NB4 (cell line): ENCODE data around the gene MYO1F.

Experiments used
- DNase-seq: peaks from one replicate; pipeline ENCODE4 v3.0.0; 2010; ENCODE audit warnings: low read depth
- H3K4me3 ChIP-seq: one replicate; pipeline ENCODE4 v1.5.1; 2011; ENCODE audit warnings: mild to moderate bottlenecking, low read depth, low read length, moderate library complexity
- MYC ChIP-seq: IDR thresholded peaks from 2 replicates; pipeline ENCODE4 v1.6.1; 2011; ENCODE audit warnings: low read depth, low read length
- POLR2A ChIP-seq: IDR thresholded peaks from 2 replicates; pipeline ENCODE4 v1.6.1; 2011; ENCODE audit warnings: mild to moderate bottlenecking; ENCODE audit not compliant: insufficient read length; ENCODE audit errors: extremely low read depth
- TF ChIP-seq, protein P1 (sequence below): IDR thresholded peaks from one replicate; pipeline ENCODE4 v1.5.1; 2012; ENCODE audit warnings: low read depth, low read length
- TF ChIP-seq, protein P2 (sequence below): IDR thresholded peaks from 2 replicates; pipeline ENCODE4 v1.6.1; 2011; ENCODE audit warnings: low read depth, low read length

MYO1F gene

DNA sequence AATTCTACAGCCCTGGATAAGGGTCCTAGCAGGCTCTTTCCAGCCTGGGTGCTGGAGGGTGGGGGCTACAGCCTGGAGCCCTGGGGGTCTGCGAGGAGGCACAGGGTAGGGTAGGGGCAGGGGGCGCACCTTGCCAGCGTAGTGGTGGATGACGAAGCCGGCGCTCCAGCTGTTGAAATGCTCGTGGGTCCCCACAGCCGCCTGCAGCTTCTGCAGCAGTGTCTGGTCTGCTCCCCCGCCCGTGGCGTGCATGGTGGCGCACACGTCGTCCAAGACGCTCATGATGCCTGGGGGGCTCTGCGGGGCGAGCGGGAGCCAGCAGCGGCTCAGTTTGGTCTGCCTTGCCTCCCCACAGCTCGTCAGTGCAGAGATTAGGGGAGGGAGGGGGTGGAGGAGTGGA, 33.1 kb downstream of the MYO1F start:
- no peak for TF ChIP-seq MYC
- TF ChIP-seq, protein P1, sequence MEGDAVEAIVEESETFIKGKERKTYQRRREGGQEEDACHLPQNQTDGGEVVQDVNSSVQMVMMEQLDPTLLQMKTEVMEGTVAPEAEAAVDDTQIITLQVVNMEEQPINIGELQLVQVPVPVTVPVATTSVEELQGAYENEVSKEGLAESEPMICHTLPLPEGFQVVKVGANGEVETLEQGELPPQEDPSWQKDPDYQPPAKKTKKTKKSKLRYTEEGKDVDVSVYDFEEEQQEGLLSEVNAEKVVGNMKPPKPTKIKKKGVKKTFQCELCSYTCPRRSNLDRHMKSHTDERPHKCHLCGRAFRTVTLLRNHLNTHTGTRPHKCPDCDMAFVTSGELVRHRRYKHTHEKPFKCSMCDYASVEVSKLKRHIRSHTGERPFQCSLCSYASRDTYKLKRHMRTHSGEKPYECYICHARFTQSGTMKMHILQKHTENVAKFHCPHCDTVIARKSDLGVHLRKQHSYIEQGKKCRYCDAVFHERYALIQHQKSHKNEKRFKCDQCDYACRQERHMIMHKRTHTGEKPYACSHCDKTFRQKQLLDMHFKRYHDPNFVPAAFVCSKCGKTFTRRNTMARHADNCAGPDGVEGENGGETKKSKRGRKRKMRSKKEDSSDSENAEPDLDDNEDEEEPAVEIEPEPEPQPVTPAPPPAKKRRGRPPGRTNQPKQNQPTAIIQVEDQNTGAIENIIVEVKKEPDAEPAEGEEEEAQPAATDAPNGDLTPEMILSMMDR, result no peak
- TF ChIP-seq, protein P2, sequence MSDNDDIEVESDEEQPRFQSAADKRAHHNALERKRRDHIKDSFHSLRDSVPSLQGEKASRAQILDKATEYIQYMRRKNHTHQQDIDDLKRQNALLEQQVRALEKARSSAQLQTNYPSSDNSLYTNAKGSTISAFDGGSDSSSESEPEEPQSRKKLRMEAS, result no peak
- no peak for TF ChIP-seq POLR2A
- DNase-seq, result no peak
- no peak overlapping the region for H3K4me3 ChIP-seq

DNA sequence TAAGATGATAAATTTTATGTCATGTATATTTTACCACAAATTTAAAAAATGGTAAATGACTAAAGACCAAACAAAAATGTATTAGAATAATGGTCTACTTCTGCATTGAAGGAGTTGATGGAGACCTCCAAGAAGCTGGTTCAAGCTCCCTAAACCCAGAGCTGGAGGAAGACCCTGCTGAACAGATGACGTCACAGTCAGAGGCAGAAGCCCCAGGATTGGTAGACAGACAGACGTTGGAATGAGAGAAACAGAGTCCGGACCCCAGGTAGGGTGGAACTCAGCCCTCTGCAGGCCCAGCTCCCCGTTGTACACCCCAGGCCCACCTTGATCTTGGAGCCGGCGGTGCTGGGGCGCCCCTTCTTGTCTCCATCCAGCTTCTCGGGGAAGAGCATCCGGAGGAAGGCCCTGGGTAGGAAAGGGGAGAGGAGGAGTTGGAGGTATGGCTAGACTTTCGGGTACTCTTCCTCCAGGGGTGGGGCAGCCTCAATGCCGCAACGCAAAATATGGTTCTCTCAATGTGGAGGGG, 37.6 kb downstream of the MYO1F start:
- no peak overlapping the region for H3K4me3 ChIP-seq
- no peak for DNase-seq
- TF ChIP-seq, protein P2, result no peak
- TF ChIP-seq MYC (no peak), POLR2A (no peak)
- TF ChIP-seq, protein P1, result no peak

DNA sequence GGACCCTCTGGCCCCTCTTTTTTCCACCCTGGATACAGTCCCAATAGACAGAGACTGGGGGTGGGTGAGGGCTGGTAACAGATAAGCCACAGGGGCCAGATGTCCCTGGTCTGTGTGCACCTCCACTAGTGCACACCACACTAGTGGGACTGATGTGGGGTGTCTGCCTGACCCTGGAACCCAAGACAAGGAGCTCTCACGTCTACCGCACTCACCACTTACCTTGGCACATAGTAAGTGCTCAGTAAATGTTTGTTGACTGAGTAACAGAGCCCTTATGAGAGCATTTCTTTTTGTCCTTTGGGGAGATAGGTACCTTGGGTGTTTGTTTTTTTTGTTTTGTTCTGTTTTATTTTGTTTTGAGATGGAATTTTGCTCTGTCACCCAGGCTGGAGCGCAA, 40.1 kb downstream of the MYO1F start:
- no peak overlapping the region for H3K4me3 ChIP-seq
- no peak for DNase-seq
- no peak for TF ChIP-seq POLR2A
- TF ChIP-seq, protein P2, result no peak
- no peak for TF ChIP-seq MYC
- TF ChIP-seq, protein P1, result no peak

DNA sequence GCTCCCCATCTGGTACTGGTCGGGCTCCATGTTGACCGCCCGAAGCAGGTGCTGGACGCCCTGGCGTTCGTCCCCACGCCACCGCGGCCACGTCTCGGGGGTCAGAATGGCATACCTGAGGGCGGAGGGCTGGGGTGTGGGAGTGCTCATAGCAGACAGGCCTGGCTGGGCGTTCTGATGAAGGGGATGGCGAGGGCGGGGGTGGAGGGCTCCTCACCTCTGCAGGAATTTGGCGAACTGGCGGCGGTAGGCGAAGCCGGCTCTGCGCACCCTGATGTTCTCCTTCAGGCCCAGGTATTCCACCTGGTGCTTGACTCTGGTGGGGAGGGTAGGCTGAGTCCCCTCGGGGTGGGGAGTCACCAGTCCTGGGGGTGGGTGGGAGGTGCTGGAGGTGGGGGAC, 41.0 kb downstream of the MYO1F start:
- TF ChIP-seq POLR2A, result no peak
- TF ChIP-seq, protein P2, result no peak
- TF ChIP-seq MYC, result no peak
- TF ChIP-seq, protein P1, result no peak
- no peak overlapping the region for H3K4me3 ChIP-seq
- DNase-seq, result no peak

DNA sequence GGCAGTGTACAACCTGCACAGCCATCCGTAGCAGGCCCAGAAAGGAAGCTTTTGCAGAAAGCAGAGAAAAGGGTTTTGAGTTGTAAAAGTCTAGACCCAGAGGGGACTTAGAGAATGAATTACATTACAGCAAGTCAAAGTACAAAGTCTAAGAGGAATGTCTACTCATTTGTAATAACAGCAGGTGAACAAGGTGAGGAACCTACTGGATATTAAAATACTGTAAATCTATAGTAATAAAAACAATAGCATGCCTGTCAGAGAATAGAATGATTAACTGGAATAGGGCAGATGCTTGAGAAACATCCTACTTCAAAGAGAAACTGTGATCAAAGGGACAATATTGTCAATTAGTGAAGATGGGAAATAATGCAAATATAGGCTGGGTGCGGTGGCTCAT, 45.0 kb downstream of the MYO1F start:
- TF ChIP-seq MYC (no peak), POLR2A (no peak)
- TF ChIP-seq, protein P2, result no peak
- TF ChIP-seq, protein P1, result no peak
- no peak for DNase-seq
- no peak overlapping the region for H3K4me3 ChIP-seq

DNA sequence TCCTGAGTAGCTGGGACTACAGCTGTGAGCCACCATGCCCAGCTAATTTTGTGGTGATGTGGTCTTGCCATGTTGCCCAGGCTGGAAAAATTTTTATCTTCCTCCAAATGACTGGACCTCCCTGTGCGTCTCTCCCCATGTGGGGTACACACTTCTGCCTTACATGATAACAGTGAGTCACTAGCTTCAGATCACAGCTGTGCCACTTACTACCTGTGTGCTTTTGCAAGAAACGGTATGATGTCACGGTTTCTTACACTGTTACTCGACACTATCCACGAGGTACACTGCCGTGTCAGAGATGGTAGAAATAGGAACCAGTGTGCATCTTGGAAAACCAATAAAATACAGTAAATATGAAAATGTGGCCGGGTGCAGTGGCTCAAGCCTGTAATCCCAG, 45.8 kb downstream of the MYO1F start:
- peak; percentile 37 for DNase-seq
- no peak overlapping the region for H3K4me3 ChIP-seq
- TF ChIP-seq POLR2A (no peak), MYC (no peak)
- TF ChIP-seq, protein P1, result no peak
- TF ChIP-seq, protein P2, result no peak
